Left renal cortex interstitium (tissue), 4 donors: ENCODE data around the gene ARMC7. TPM values are rescaled to one million over a fixed set of nuclear protein-coding genes. Genes with fewer than 3 reads are reported as not detected.
"Not testable (repeated sequence)": the region's sequence is repeated elsewhere in the genome, so short reads cannot be mapped to it uniquely, and the experiment has no call there.

Experiments
- DNase-seq, 4 donors: peaks; one replicate each; pipeline ENCODE4 v3.0.0-alpha.2; 2013; ENCODE audit warnings: low read depth in 4 of 4, low spot score in 2 of 4, missing footprints in 1 of 4
- polyA plus RNA-seq, 4 donors: library from polyadenylated mRNA; unstranded; fragments of 120-200 nt; gene quantifications; one replicate each; pipeline ENCODE4 v1.2.1, GENCODE V29; 2013; ENCODE audit not compliant: insufficient read length in 4 of 4

ARMC7 gene
- polyA plus RNA-seq, 4 donors, result 16.6 to 21.5 (median 17.4) TPM

- DNase-seq, result peak in 1 of 4 donors; percentile 13
Observed at GRCh38 chr17:75151930-75152329, 42.2 kb downstream of the ARMC7 start.

DNA sequence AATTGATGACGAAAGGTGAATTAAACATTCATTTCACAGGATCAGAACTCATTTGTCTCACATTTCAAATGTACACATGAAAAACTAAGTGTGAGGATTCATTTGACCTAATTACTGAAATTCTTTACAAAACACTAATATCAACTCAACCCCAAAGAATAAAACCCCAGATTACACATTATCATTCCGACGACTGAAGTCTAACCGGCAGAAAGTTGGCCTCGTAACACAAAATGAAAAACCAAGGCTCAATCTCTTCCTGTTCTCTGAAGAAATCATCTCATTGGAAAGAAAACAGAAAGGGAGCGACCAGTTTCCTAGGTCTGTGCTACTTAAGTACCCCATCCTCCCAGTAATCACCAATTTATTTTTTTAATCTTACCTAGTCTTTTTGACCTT lies 42.8 kb downstream of the ARMC7 start:
- no peak for DNase-seq

- peak in 3 of 4 donors; percentile 31 to 53 (median 35) for DNase-seq
Observed at GRCh38 chr17:75152922-75153779, 43.4 kb downstream of the ARMC7 start.

- peak in 2 of 4 donors; percentile 34 to 37 for DNase-seq
Observed at GRCh38 chr17:75153780-75154194, 44.0 kb downstream of the ARMC7 start.

DNA sequence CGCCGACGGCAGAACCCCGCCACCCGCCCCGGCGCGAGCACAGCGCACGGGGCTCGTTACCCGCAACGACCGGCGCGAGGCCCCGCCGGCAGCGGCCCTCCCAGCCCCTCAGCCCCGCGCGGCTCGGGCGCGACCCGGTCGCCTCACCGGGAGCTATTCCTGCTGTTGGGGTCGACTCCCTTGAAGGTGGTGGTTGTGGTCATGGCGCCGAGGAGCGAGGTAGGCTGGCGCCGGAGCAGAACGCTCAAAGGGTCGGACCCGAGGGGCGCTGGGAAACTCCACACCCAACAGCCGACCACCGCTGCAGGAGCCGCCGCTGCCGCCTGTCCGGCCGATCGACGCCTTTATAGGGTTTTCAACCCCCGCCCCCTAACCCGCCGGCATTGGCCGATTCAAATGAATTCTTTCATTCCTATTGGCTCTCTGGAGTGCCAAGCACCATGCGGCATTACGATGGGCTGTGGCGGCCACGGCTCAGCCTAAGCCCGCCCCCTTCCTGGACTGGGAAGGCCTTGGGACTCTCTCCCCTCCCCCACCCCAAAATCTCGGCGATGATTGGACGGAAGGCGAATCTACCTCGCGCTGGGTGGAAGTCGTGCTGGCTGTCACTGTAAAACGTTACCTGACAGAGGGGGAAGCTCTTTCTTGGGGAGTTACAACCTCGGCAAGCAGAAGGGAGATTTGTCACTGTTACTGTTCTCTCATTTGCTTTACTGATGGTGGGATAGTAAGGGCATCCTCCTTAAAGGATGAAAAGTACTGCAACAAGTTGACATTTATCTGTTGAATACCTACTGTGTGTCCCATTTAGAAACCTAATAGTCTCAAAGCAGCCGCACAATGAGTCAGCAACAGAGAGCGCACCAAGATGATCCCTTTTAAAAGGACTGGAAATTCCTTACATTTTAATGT lies 44.7 kb downstream of the ARMC7 start, which contains the start of gene JPT1:
Gene JPT1 (minus strand): TSS at position 318 of the 912 bp plus-strand sequence. CDS start 115 bp downstream, at position 203.
- DNase-seq, result peak; percentile 92 to 99 (median 94)

DNA sequence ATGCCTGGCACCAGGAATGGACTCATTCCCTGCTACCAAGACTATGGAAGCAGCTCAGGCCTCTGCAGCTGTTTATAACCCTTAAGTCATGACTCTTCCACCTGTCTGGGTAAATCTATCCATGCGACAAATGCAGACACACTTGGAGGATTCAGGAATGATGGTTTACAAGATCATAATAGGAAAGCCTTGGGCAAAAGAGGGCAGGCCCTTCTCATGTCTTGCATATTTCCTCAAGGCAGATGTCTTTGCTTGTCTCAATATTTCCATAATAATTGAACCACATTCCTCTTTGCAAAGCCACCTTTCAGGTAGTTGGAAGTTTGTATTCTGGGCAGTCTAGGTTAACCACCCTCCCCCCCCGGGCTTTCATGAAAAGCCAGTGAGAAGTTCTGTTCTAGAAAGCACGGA lies 45.4 kb downstream of the ARMC7 start:
- DNase-seq, result peak in 1 of 4 donors; percentile 7

DNA sequence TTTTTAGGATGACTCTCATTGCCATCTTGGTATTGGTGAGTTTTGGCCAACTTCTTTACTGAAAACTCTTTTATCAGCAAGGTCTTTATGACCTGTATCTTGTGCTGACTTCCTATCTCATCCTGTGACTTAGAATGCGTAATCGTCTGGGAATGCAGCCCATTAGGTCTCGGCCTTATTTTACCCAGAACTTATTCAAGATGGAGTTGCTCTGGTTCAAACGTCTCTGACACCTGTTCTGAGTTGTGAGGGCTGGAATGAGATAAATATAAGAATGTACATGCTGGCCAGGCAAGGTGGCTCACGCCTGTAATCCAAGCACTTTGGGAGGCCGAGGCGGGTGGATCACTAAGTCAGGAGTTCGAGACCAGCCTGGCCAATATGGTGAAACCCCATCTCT lies 48.7 kb downstream of the ARMC7 start:
- DNase-seq, result not testable (repeated sequence)

DNA sequence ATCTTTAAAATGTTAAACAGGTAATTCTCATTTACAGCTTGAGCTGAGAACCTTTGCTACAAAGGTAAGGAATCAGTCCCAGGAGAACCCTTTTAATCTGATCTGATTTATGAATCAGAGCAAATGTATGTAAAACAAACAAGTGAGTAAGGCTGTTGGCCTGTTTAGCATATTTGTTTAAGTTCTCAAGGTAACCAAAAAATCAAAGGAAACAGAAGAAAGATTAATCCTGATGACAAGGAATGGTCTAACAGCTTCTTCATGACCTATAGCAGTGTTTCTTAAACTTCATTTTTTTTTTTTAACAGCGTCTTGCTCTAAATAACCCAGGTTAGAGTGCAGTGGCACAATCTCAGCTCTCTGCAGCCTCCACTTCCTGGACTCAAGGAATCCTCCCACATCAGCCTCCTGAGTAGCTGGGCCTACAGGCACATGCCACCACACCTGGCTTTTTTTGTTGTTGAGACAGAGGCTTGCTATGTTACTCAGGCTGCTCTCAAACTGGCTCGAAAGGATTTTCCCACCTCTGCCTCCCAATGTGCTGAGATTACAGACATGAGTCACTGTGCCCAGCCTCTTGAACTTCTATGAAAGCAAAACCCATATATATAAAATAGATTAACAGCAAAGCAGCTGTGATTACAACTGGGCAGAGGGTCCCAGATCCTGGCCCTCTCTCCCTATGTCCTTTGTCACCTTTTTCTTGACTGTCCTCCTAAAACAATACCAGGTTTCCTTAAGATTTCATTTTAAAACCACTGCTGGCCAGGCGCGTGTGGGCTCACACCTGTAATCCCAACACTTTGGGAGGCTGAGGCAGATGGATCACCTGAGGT lies 49.6 kb downstream of the ARMC7 start:
- no peak for DNase-seq

- no peak for DNase-seq
Observed at GRCh38 chr17:75160211-75160610, 50.4 kb downstream of the ARMC7 start.

GRCh38 chr17:75163074-75163473 lies 53.3 kb downstream of the ARMC7 start:
- no peak for DNase-seq

DNA sequence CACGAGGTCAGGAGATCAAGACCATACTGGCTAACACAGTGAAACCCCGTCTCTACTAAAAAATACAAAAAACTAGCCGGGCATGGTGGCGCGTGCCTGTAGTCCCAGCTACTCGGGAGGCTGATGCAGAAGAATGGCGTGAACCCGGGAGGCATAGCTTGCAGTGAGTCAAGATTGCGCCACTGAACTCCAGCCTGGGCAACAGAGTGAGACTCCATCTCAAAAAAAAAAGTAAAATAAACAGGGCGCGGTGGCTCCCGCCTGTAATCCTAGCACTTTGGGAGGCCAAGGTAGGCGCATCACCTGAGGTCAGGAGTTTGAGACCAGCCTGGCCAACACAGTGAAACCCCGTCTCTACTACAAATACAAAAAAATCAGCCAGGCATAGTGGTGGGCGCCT lies 54.8 kb downstream of the ARMC7 start:
- not testable (repeated sequence) for DNase-seq

GRCh38 chr17:75168998-75169397 lies 59.2 kb downstream of the ARMC7 start:
- DNase-seq, result no peak

GRCh38 chr17:75173526-75173925 lies 63.8 kb downstream of the ARMC7 start:
- no peak for DNase-seq

- DNase-seq, result no peak
Observed at GRCh38 chr17:75174996-75175395, 65.2 kb downstream of the ARMC7 start.

GRCh38 chr17:75176625-75177024 lies 66.9 kb downstream of the ARMC7 start:
- no peak for DNase-seq

GRCh38 chr17:75178453-75178852 lies 68.7 kb downstream of the ARMC7 start:
- no peak for DNase-seq
